Omental fat pad (tissue), 4 donors: ENCODE measurements around the gene SINHCAF. TPM values are rescaled to one million over a fixed set of nuclear protein-coding genes. Genes with fewer than 3 reads are reported as not detected.

Experiments used
- ATAC-seq: fragments of 150-250 bp; one replicate; pipeline ENCODE4 v1.9.1; 2016; ENCODE audit warnings: mild to moderate bottlenecking, moderate library complexity; ENCODE audit not compliant: low FRiP score
- DNase-seq: peaks from one replicate; pipeline ENCODE4 v3.0.0-alpha.2; 2019; ENCODE audit warnings: low spot score
- CTCF ChIP-seq, 3 donors: fragments of 450-650 bp; IDR thresholded peaks; one replicate each; pipeline ENCODE4 v1.5.1; 2016 to 2017; ENCODE audit warnings: antibody characterized with exemption in 3 of 3, mild to moderate bottlenecking in 3 of 3, moderate library complexity in 2 of 3
- total RNA-seq, 4 donors: library from RNA; depleted of rRNA; stranded (reverse); fragments of >200 nt; gene quantifications; one replicate each; pipeline ENCODE4 v1.1.0, GENCODE V29; 2016

The SINHCAF gene
- total RNA-seq, 4 donors from 2014 or later = 15.8 to 62.7 (median 25.6) TPM

- no peak for TF ChIP-seq CTCF (IDR thresholded peaks at IDR 0.05)
- DNase-seq (no peak), ATAC-seq (peak; percentile 45)
These were observed 3.1 kb downstream of the SINHCAF start for GRCh38 chr12:31322801-31323207.

GRCh38 chr12:31321897-31322228, 4.1 kb downstream of the SINHCAF start:
- TF ChIP-seq CTCF (IDR thresholded peaks at IDR 0.05) = no peak
- DNase-seq (no peak), ATAC-seq (no peak)

DNA sequence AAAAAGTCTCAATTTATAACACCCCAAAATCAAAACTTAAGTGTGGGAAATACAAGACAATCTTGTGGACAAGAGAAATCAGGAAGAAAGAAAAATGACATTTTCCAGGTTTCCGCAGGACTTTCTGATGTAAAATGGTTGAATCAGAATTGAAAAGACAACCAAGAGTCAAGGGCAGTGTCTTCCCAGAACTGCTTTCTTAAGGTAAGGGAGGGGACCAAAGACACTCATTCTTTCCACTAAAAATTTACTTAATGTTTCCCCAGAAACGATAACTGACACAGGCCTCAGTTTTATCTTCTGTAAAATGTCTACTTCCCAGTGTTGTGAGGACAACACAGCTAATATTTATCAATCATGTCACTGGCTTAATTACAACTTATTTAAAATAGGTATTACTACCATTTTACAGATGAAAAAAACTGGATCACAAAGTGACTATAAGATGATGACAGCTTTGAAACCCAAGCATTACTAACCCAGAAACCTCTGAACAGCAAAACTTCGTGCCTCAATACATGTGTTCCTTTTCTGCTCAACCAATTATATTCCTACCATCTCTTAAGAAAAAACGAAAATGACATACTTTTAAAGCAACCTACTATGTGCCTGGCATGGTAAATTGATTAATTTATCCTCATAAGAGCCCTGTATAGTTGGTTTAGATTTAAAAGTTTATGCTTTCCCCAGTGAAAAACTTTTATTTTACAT, 4.6 kb downstream of the SINHCAF start:
- no peak for ATAC-seq

GRCh38 chr12:31318657-31319269, 7.2 kb downstream of the SINHCAF start:
- ATAC-seq (no peak), DNase-seq (no peak)
- TF ChIP-seq CTCF (IDR thresholded peaks at IDR 0.05) = no peak

More for the DNA sequence above, 4.6 kb downstream of the SINHCAF start:
- no peak for DNase-seq
- TF ChIP-seq CTCF (IDR thresholded peaks at IDR 0.05) = no peak

DNA sequence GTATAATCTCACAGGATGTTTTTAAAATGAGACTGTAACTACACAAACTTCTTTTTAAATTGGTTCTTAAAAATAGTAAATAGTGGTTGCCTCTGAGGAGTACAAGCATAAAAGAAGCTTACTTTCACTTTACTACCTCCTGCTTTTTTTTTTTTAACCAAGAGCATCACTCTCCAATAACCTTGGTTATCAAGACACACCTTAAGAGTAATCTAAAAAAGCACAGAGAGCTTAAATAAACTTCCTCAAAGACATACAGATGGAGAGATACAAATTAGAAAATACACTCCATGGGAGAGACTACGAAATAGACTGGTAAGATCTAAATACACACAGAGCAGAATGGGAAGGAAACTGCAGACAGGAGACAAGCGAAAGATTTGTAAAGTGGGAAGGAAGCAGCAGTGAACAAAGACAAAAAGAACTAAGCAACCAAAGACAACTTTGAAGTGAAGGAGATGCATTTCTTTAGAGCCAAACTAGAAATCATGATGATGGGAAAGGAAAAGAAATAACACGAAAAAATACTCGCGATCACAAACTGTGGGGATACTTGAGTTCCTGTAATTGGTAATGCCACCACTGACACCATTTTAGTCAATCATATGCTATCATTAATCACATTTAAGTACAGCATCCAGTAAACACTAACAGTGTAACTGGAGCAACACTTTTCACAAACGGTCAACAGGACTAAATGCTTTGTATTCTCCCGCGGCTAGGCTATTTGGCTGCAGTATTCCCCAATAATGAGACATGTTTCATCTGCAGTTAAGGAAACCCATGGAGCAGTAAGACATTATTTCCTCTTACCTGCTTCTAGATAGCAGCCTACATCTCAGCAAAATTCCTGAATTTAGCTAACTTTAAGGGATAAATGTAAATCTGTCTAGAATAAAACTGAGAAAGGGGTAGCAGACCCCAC, 8.2 kb downstream of the SINHCAF start:
- no peak for DNase-seq
- no peak for TF ChIP-seq CTCF (IDR thresholded peaks at IDR 0.05)
- ATAC-seq = no peak

GRCh38 chr12:31316891-31317290, 9.1 kb downstream of the SINHCAF start:
- DNase-seq = no peak
- ATAC-seq = no peak
- TF ChIP-seq CTCF (IDR thresholded peaks at IDR 0.05) = no peak
